Gastrocnemius medialis (tissue), 4 donors: Measurements from ENCODE around the gene CRK. TPM values are rescaled to one million over a fixed set of nuclear protein-coding genes. Genes with fewer than 3 reads are reported as not detected.
"Not testable (repeated sequence)": the region's sequence is repeated elsewhere in the genome, so short reads cannot be mapped to it uniquely, and the experiment has no call there.

Experiments
- ATAC-seq, 2 donors: fragments of 150-250 bp; one replicate each; pipeline ENCODE4 v1.9.1; 2016
- DNase-seq, 2 donors: peaks; one replicate each; pipeline ENCODE4 v3.0.0-alpha.2; 2019
- H3K27ac ChIP-seq, 4 donors: fragments of 200-600 bp; sonication (generic); 1 replicate in 1 of 4; 2 replicates in 3 of 4; pipeline ENCODE4 v1.5.1; 2016 to 2018; ENCODE audit warnings: mild to moderate bottlenecking in 2 of 4, moderate library complexity in 1 of 4
- H3K27me3 ChIP-seq, 3 donors: fragments of 200-600 bp; sonication (generic) in 2 of 3; 1 replicate in 1 of 3; 2 replicates in 2 of 3; pipeline versions ENCODE4 v1.5.1 to v1.6.0; 2016 to 2019; ENCODE audit warnings: mild to moderate bottlenecking in 1 of 3, moderate library complexity in 1 of 3
- H3K36me3 ChIP-seq, 2 donors: fragments of 200-600 bp; sonication (generic) in 1 of 2; one replicate each; pipeline ENCODE4 v1.5.1; 2017 to 2018
- H3K4me1 ChIP-seq, 2 donors: fragments of 200-600 bp; sonication (generic) in 1 of 2; one replicate each; pipeline ENCODE4 v1.5.1; 2016 to 2017; ENCODE audit warnings: mild to moderate bottlenecking in 2 of 2
- H3K4me3 ChIP-seq, 4 donors: fragments of 200-600 bp; sonication (generic) in 3 of 4; 1 replicate in 1 of 4; 2 replicates in 3 of 4; pipeline ENCODE4 v1.5.1; 2016 to 2019; ENCODE audit warnings: mild to moderate bottlenecking in 2 of 4
- H3K9me3 ChIP-seq, 3 donors: fragments of 200-600 bp; sonication (generic) in 2 of 3; 1 replicate in 1 of 3; 2 replicates in 2 of 3; pipeline ENCODE4 v1.5.1; 2016 to 2019
- POLR2A ChIP-seq, 2 donors: fragments of 450-650 bp; IDR thresholded peaks; one replicate each; pipeline ENCODE4 v1.6.1; 2017; ENCODE audit warnings: antibody characterized with exemption in 2 of 2, mild to moderate bottlenecking in 2 of 2, moderate library complexity in 2 of 2
- in situ Hi-C, 4 donors: fragments of 200-750 bp; cut with MboI; loops; one replicate each; pipeline versions ENCODE4 v1.15.0 to v1.8.0; 2017; ENCODE audit warnings: low sequenced_read_pairs in 4 of 4
- intact Hi-C: fragments of 100-400 bp; cut with DNase I; formaldehyde crosslinking; loops from one replicate; pipeline ENCODE4 v1.15.1; 2023; ENCODE audit warnings: low total_unique reads
- total RNA-seq, 4 donors: library from RNA; depleted of rRNA; stranded (reverse); fragments of >200 nt; gene quantifications; one replicate each; pipeline versions ENCODE4 v1.1.0 to v1.2.3, GENCODE V29; 2016
- TF ChIP-seq, protein P1 (sequence below), 5 experiments: fragments of 450-650 bp in 3 of 5; fragments of 200-600 bp in 2 of 5; sonication (generic) in 2 of 5; IDR thresholded peaks in 4 of 5; conservative IDR thresholded peaks in 1 of 5; 1 replicate in 4 of 5; 2 replicates in 1 of 5; pipeline ENCODE4 v1.5.1; 2016 to 2019; ENCODE audit warnings: antibody characterized with exemption in 5 of 5, mild to moderate bottlenecking in 3 of 5, moderate library complexity in 3 of 5

The CRK gene
- total RNA-seq, 4 donors from 2014 or later: 48.6 to 64.6 (median 56.7) TPM

DNA sequence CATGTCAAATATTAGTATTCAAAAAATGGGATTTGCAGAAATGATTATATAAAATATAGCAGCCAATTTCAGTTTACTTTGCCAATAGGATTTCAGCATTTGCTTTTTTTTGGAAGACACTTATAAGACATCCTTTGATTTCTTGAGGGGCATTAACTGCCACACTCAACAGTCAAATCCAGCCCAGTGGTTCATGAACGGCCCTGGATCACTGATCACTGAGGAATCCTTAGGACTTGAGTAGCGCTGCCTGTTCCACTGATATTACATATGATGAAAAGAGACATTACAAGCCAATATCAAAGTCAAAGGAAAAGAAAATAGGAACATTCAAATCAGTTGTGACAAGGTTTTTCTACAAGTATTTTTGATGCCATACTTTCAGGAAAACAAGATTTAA lies 35.1 kb downstream of the CRK start:
- intact Hi-C loops (loop anchor here (5.0 kb wide), 1 partner anchor 36 kb away; the partner anchor contains the start of gene CRK), in situ Hi-C loops (no loop called here)
- peaks cover 32 to 34% of the 10 kb centered on the region in 2 donors for H3K4me1 ChIP-seq
- ATAC-seq (no peak), DNase-seq (no peak)
- H3K4me3 ChIP-seq: no peak overlapping the region
- H3K36me3 ChIP-seq: peaks cover 0 to 18% of the 10 kb centered on the region in 2 donors
- peak overlapping the region; percentile 89 to 97 (median 93) for H3K27ac ChIP-seq
- H3K9me3 ChIP-seq: no peaks in the 10 kb centered on the region
- H3K27me3 ChIP-seq: no peaks in the 10 kb centered on the region
- TF ChIP-seq, protein P1, sequence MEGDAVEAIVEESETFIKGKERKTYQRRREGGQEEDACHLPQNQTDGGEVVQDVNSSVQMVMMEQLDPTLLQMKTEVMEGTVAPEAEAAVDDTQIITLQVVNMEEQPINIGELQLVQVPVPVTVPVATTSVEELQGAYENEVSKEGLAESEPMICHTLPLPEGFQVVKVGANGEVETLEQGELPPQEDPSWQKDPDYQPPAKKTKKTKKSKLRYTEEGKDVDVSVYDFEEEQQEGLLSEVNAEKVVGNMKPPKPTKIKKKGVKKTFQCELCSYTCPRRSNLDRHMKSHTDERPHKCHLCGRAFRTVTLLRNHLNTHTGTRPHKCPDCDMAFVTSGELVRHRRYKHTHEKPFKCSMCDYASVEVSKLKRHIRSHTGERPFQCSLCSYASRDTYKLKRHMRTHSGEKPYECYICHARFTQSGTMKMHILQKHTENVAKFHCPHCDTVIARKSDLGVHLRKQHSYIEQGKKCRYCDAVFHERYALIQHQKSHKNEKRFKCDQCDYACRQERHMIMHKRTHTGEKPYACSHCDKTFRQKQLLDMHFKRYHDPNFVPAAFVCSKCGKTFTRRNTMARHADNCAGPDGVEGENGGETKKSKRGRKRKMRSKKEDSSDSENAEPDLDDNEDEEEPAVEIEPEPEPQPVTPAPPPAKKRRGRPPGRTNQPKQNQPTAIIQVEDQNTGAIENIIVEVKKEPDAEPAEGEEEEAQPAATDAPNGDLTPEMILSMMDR (IDR thresholded peaks at IDR 0.05 in 4 of 5, conservative IDR thresholded peaks at IDR 0.05 in 1 of 5): no peak
- TF ChIP-seq POLR2A (IDR thresholded peaks at IDR 0.05): no peak

- intact Hi-C loops: loop anchor here (5.0 kb wide), 1 partner anchor 37 kb away; the partner anchor contains the start of gene CRK
- H3K9me3 ChIP-seq: no peaks in the 10 kb centered on the region
- H3K36me3 ChIP-seq: peaks cover 0 to 10% of the 10 kb centered on the region in 2 donors
Observed at GRCh38 chr17:1420163-1420562, 35.9 kb downstream of the CRK start.

GRCh38 chr17:1418476-1418875 lies 37.6 kb downstream of the CRK start:
- intact Hi-C loops, H3K36me3 ChIP-seq, in situ Hi-C loops, DNase-seq, ATAC-seq, H3K27me3 ChIP-seq, H3K9me3 ChIP-seq, H3K4me3 ChIP-seq: not testable (repeated sequence)
- peak overlapping the region in 3 of 4 donors; percentile 2 to 60 (median 48) for H3K27ac ChIP-seq
- H3K4me1 ChIP-seq: peaks cover 36 to 37% of the 10 kb centered on the region in 2 donors

More at GRCh38 chr17:1420163-1420562, 35.9 kb downstream of the CRK start:
- no peak for ATAC-seq
- TF ChIP-seq POLR2A (IDR thresholded peaks at IDR 0.05): no peak
- TF ChIP-seq, protein P1 (IDR thresholded peaks at IDR 0.05 in 4 of 5, conservative IDR thresholded peaks at IDR 0.05 in 1 of 5): no peak
- H3K4me1 ChIP-seq: peaks cover 32 to 34% of the 10 kb centered on the region in 2 donors
- DNase-seq: no peak
- no peaks in the 10 kb centered on the region for H3K27me3 ChIP-seq
- no peak overlapping the region for H3K27ac ChIP-seq
- no peak overlapping the region for H3K4me3 ChIP-seq
- in situ Hi-C loops: no loop called here

GRCh38 chr17:1416414-1416813 lies 39.6 kb downstream of the CRK start:
- no peak for DNase-seq
- Histone ChIP-seq H3K36me3 (no peaks in the 10 kb centered on the region), H3K4me1 (peaks cover 25 to 26% of the 10 kb centered on the region in 2 donors), H3K27me3 (no peaks in the 10 kb centered on the region), H3K9me3 (no peaks in the 10 kb centered on the region), H3K4me3 (no peak overlapping the region), H3K27ac (no peak overlapping the region)
- TF ChIP-seq POLR2A (IDR thresholded peaks at IDR 0.05): no peak
- TF ChIP-seq, protein P1 (IDR thresholded peaks at IDR 0.05 in 4 of 5, conservative IDR thresholded peaks at IDR 0.05 in 1 of 5): no peak
- intact Hi-C loops (no loop called here), in situ Hi-C loops (no loop called here)
- ATAC-seq: no peak

- no peaks in the 10 kb centered on the region for H3K9me3 ChIP-seq
- no peak overlapping the region for H3K4me3 ChIP-seq
- in situ Hi-C loops: no loop called here
- DNase-seq: peak in 1 of 2 donors; percentile 68
- no peaks in the 10 kb centered on the region for H3K27me3 ChIP-seq
- H3K27ac ChIP-seq: peak overlapping the region; percentile 69 to 75 (median 72)
- intact Hi-C loops: no loop called here
- H3K36me3 ChIP-seq: no peaks in the 10 kb centered on the region
- H3K4me1 ChIP-seq: peaks cover 24 to 25% of the 10 kb centered on the region in 2 donors
- TF ChIP-seq POLR2A (IDR thresholded peaks at IDR 0.05): no peak
- TF ChIP-seq, protein P1 (IDR thresholded peaks at IDR 0.05 in 4 of 5, conservative IDR thresholded peaks at IDR 0.05 in 1 of 5): no peak
- ATAC-seq: peak; percentile 24 to 56
Observed at GRCh38 chr17:1414634-1415033, 41.4 kb downstream of the CRK start.
